Cardiac muscle cell (in vitro differentiated cells and primary cell): ENCODE results near the gene BNC1. TPM values are rescaled to one million over a fixed set of nuclear protein-coding genes. Genes with fewer than 3 reads are reported as not detected.

ENCODE experiments used
- DNase-seq, 2 donors: peaks; one replicate each; pipeline versions ENCODE4 v3.0.0 to v3.0.0-alpha.2; 2010 to 2017; ENCODE audit warnings: low read depth in 1 of 2, low spot score in 1 of 2
- H3K27ac ChIP-seq: fragments of 200-600 bp; sonication (generic); 2 replicates; pipeline ENCODE4 v1.5.1; 2016
- H3K27me3 ChIP-seq: fragments of 200-600 bp; sonication (generic); 2 replicates; pipeline ENCODE4 v1.6.0; 2016; ENCODE audit warnings: control low read depth
- H3K36me3 ChIP-seq: fragments of 200-600 bp; sonication (generic); 2 replicates; pipeline ENCODE4 v1.5.1; 2016; ENCODE audit warnings: control low read depth
- H3K4me1 ChIP-seq: fragments of 200-600 bp; sonication (generic); 2 replicates; pipeline ENCODE4 v1.8.1; 2017; ENCODE audit warnings: low read depth, mild to moderate bottlenecking, mixed run types
- H3K4me3 ChIP-seq: fragments of 200-600 bp; sonication (generic); 2 replicates; pipeline ENCODE4 v1.5.1; 2016; ENCODE audit warnings: mild to moderate bottlenecking
- H3K9me3 ChIP-seq: fragments of 200-600 bp; sonication (generic); 2 replicates; pipeline ENCODE4 v1.5.1; 2017; ENCODE audit warnings: low read depth, mild to moderate bottlenecking, control low read depth
- CTCF ChIP-seq: IDR thresholded peaks from 2 replicates; pipeline ENCODE4 v1.5.1; 2012; ENCODE audit warnings: low read depth, mild to moderate bottlenecking, low read length
- polyA plus RNA-seq: library from polyadenylated mRNA; unstranded; fragments of >200 nt; fragmentation: Nextera tagmentation; extraction: Ambion mirVana; gene quantifications from 2 replicates; pipeline ENCODE4 v1.2.1, GENCODE V29; 2016
- total RNA-seq: library from RNA; depleted of rRNA; stranded (reverse); fragments of >200 nt; gene quantifications from 2 replicates; pipeline ENCODE4 v1.2.3, GENCODE V29; 2016

Gene BNC1
- total and polyA plus RNA-seq, 2 experiments from 2014 or later: 3.3 to 4.5 TPM

- Histone ChIP-seq H3K36me3 (no peaks in the 10 kb centered on the region), H3K27ac (no peak overlapping the region), H3K27me3 (peaks cover 45% of the 10 kb centered on the region), H3K4me1 (no peaks in the 10 kb centered on the region), H3K9me3 (no peaks in the 10 kb centered on the region), H3K4me3 (no peak overlapping the region)
- DNase-seq: peak in 1 of 2 donors; percentile 93
- no peak for TF ChIP-seq CTCF
These were observed 3.1 kb upstream of the BNC1 start for GRCh38 chr15:83287541-83288027.

- no peaks in the 10 kb centered on the region for H3K36me3 ChIP-seq
- H3K4me3 ChIP-seq: no peak overlapping the region
- H3K27me3 ChIP-seq: peaks cover 46% of the 10 kb centered on the region
- DNase-seq: peak in 1 of 2 donors; percentile 74
- H3K9me3 ChIP-seq: no peaks in the 10 kb centered on the region
- TF ChIP-seq CTCF: no peak
- no peak overlapping the region for H3K27ac ChIP-seq
- no peaks in the 10 kb centered on the region for H3K4me1 ChIP-seq
These were observed 1.6 kb upstream of the BNC1 start for GRCh38 chr15:83285979-83286553.

GRCh38 chr15:83285284-83285978 is 967 bp upstream of the BNC1 start:
- Histone ChIP-seq H3K4me3 (no peak overlapping the region), H3K27me3 (peaks cover 52% of the 10 kb centered on the region), H3K9me3 (no peaks in the 10 kb centered on the region), H3K36me3 (no peaks in the 10 kb centered on the region), H3K4me1 (no peaks in the 10 kb centered on the region), H3K27ac (no peak overlapping the region)
- no peak for DNase-seq
- no peak for TF ChIP-seq CTCF

- no peaks in the 10 kb centered on the region for H3K9me3 ChIP-seq
- peak; percentile 17 to 47 for DNase-seq
- H3K27me3 ChIP-seq: peaks cover 54% of the 10 kb centered on the region
- H3K27ac ChIP-seq: no peak overlapping the region
- no peaks in the 10 kb centered on the region for H3K36me3 ChIP-seq
- no peak for TF ChIP-seq CTCF
- H3K4me3 ChIP-seq: peak overlapping the region; percentile 38
- no peaks in the 10 kb centered on the region for H3K4me1 ChIP-seq
These were observed 478 bp downstream of the BNC1 start for GRCh38 chr15:83283813-83284558.

GRCh38 chr15:83283138-83283812 is 1.2 kb downstream of the BNC1 start:
- Histone ChIP-seq H3K36me3 (no peaks in the 10 kb centered on the region), H3K27me3 (peaks cover 54% of the 10 kb centered on the region), H3K4me1 (no peaks in the 10 kb centered on the region), H3K9me3 (no peaks in the 10 kb centered on the region), H3K4me3 (peak overlapping the region; percentile 38), H3K27ac (peak overlapping the region; percentile 18)
- peak; percentile 42 to 58 for DNase-seq
- TF ChIP-seq CTCF: no peak
